ENCODE data around the gene RUBCN.

DNA sequence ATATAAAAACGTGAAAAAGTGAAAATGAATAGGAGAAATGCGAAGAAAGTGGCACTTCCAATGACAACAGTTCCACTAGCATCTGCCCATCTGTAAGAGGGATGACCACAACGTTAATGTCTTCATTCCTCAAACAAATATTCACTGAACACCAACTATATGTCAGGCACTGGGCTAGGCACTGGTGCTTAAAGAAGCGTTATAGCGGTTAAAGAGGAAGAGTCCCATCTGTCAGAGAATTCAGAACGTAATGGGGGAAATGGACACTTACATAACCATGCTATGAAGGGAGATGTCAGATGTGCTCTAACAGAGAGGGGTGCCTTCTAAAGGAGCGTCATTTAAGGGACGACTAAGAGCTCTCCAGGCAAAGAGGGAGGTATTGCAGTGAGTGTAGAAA is 8.2 kb downstream of the RUBCN start:
- TF ChIP-seq, protein P1, sequence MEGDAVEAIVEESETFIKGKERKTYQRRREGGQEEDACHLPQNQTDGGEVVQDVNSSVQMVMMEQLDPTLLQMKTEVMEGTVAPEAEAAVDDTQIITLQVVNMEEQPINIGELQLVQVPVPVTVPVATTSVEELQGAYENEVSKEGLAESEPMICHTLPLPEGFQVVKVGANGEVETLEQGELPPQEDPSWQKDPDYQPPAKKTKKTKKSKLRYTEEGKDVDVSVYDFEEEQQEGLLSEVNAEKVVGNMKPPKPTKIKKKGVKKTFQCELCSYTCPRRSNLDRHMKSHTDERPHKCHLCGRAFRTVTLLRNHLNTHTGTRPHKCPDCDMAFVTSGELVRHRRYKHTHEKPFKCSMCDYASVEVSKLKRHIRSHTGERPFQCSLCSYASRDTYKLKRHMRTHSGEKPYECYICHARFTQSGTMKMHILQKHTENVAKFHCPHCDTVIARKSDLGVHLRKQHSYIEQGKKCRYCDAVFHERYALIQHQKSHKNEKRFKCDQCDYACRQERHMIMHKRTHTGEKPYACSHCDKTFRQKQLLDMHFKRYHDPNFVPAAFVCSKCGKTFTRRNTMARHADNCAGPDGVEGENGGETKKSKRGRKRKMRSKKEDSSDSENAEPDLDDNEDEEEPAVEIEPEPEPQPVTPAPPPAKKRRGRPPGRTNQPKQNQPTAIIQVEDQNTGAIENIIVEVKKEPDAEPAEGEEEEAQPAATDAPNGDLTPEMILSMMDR (optimal IDR thresholded peaks at IDR 0.05 in 1 of 3, IDR thresholded peaks at IDR 0.05 in 1 of 3, conservative IDR thresholded peaks at IDR 0.05 in 1 of 3; ENCODE audit: extremely low read depth in 1 of 3, insufficient read depth in 2 of 3, low read length in 3 of 3): no peak
- TF ChIP-seq EZH2 (IDR thresholded peaks at IDR 0.05; ENCODE audit: low read length): no peak
